Activated naive CD8-positive, alpha-beta T cell (primary cell): Measurements from ENCODE around the gene SLC39A8.
"Not testable (repeated sequence)": the region's sequence is repeated elsewhere in the genome, so short reads cannot be mapped to it uniquely, and the experiment has no call there.

Experiments used
- H3K27ac Mint-ChIP-seq: one replicate; pipeline ENCODE4 v1.8.0; 2021; ENCODE audit warnings: mixed read lengths
- H3K27me3 Mint-ChIP-seq: one replicate; pipeline ENCODE4 v1.8.0; 2021; ENCODE audit warnings: mixed read lengths
- H3K36me3 Mint-ChIP-seq: one replicate; pipeline ENCODE4 v1.8.0; 2021; ENCODE audit warnings: mixed read lengths
- H3K4me1 Mint-ChIP-seq: one replicate; pipeline ENCODE4 v1.8.0; 2021; ENCODE audit warnings: low read depth, mixed read lengths
- H3K4me3 Mint-ChIP-seq: one replicate; pipeline ENCODE4 v1.8.0; 2021; ENCODE audit warnings: mild to moderate bottlenecking, mixed read lengths
- H3K9me3 Mint-ChIP-seq: one replicate; pipeline ENCODE4 v1.8.0; 2021; ENCODE audit warnings: low read depth, mixed read lengths

Gene SLC39A8

DNA sequence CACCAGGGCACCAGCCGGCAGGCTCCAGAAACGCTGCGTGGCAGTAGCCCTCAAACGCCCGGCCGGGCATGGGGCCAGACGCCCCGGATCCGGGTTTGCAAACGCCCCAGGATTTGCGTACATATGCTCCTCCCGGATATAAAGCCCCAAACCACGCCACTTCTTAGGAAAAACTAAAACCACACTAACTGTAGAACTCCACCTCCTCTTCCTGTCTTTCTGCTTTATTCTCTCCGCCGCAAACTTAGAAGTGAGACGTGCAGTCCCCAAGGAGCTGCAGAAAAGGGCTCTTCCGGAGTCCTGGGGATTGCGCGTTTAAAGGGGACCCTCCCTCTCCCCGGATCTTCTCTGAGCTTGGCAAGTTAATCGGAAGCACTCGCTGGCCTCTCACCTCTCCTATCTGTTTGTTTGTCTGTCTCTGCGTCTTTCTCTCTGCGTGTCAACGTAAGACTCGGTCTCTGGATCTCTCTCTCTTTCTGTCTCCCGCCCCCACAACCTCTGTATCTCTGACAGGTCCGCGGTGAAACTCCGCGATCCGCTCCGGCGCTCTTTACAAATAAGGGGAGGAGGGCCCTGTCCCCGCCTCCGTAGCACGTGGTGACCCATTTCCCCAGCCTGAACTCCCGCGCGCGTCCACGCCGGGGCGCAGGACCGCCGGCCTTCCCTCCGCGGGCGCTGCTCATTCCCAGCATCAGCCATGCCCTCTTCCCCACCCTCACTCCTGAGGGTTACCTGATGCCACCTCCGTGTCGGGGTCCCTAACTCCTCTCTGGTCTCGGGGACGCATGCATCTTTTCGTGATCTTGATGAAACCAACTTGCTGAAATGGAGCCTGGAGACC, at the start of gene SLC39A8:
Gene SLC39A8, minus strand, starts transcription at position 529 of the 841 bp plus-strand sequence. CDS start 820 bp downstream, outside the sequence.
- Mint-ChIP-seq H3K36me3 (peaks cover 2% of the 10 kb centered on the region), H3K27ac (peak within 1 kb of the TSS; percentile 97), H3K4me1 (peaks cover 48% of the 10 kb centered on the region), H3K4me3 (peak within 1 kb of the TSS; percentile 92), H3K27me3 (no peaks in the 10 kb centered on the region), H3K9me3 (no peaks in the 10 kb centered on the region)

DNA sequence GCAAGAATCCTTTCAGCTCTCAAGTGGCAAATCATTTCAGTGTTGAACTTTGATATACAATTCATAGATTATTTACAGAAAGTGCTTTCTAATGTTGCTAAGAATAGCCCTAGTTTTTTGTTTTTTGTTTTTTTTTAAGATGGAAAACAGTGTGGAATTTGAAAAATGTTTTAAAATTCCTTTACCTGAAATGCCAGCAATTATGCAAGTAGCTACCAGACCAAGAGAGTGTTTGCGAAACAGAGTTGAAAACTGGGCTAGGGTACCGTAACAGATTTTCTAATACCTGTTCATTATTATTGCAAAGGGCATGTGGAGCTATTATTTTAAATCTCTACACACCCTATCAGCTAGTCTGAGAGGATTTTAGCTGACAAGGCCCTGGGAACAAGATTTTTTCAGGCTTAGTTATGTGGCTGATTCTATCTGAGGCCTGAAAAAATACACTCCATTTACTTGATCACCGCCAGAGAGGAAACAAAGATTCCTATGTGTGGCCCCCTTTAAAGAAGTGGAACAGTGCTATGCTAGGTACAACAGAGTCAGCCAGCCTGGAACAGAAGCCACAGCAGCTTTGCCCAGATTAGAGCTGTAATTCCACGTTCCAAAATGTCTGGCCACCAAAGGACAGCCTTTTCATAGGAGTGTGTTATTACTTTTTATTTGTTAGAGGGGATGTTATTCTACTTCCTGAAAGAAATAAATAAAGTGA, 46.9 kb upstream of the SLC39A8 start:
- Mint-ChIP-seq H3K9me3 (no peaks in the 10 kb centered on the region), H3K4me3 (no peak overlapping the region), H3K4me1 (peaks cover 17% of the 10 kb centered on the region)

DNA sequence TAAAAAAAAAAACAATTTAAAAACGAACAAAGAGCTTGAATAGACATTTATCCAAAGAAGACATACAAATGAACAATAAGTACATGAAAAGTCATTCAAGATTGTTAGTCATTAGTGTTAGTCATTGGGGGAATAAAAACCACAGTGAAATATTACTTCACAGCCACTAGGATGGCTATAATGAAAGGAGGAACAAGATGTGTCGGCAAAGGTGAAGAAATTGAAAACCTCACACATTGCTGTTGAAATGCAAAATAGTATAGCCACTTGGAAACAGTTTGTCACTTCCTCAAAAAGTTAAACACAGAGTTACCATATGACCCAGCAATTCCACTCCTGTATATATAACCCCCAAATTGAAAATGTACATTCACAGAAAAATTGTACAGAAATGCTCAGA, 45.2 kb upstream of the SLC39A8 start:
- Mint-ChIP-seq H3K4me3 (peak overlapping the region; percentile 61), H3K27me3 (peaks cover 12% of the 10 kb centered on the region), H3K4me1 (peaks cover 17% of the 10 kb centered on the region), H3K27ac (peak overlapping the region; percentile 83), H3K36me3 (no peaks in the 10 kb centered on the region), H3K9me3 (no peaks in the 10 kb centered on the region)

More for the DNA sequence above, 46.9 kb upstream of the SLC39A8 start:
- no peak overlapping the region for H3K27ac Mint-ChIP-seq
- H3K36me3 Mint-ChIP-seq: no peaks in the 10 kb centered on the region
- peaks cover 6% of the 10 kb centered on the region for H3K27me3 Mint-ChIP-seq

DNA sequence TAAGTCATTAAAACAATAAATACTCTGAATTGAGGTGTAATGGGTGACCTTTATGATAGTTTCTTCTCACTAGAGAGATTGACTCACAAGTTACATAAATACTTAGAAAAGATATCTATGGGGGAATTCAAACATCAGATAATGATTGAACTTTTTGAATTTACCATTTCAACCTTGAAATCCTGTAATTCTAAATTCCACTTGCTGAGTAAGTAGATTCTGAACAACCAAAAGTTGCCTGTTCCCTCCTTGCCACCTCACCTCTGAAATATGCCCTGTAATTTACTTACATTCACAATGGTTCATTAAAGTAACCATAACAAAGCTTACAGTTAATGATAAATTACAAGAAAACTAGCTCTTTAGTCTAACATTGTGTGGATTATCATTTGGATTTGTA, 43.3 kb upstream of the SLC39A8 start:
- Mint-ChIP-seq H3K27ac (no peak overlapping the region), H3K27me3 (peaks cover 18% of the 10 kb centered on the region), H3K36me3 (no peaks in the 10 kb centered on the region), H3K4me1 (peaks cover 17% of the 10 kb centered on the region), H3K9me3 (no peaks in the 10 kb centered on the region), H3K4me3 (no peak overlapping the region)

DNA sequence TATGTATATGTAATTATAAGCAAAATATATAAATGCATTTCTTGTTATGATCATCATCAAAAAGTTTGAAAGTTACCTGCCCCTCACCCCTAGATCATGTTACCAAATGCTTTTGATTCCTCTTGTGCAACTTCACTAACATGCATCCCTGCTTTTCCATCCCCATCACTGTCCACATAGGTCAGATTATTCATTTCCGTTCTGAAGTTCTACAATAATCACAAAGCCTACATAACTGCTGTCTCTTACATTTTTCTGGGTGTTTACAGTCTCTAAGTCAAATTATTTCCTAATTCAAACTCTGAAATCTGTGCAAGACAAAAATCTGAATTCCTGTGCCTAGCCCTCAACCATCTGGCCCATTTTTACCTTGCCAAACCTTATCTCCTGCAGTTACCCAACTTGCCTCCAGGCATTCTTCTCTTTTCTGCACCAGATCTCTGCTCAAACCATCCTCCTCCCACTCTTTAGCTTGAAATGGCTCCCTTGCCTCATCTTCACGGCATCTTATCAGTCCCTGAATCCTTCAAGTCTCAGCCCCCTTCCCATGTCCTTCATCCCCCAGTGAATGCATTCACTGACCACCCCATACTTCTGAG, 42.4 kb upstream of the SLC39A8 start:
- no peak overlapping the region for H3K4me3 Mint-ChIP-seq
- peaks cover 18% of the 10 kb centered on the region for H3K27me3 Mint-ChIP-seq
- H3K27ac Mint-ChIP-seq: no peak overlapping the region
- no peaks in the 10 kb centered on the region for H3K9me3 Mint-ChIP-seq
- H3K4me1 Mint-ChIP-seq: peaks cover 17% of the 10 kb centered on the region
- H3K36me3 Mint-ChIP-seq: no peaks in the 10 kb centered on the region

DNA sequence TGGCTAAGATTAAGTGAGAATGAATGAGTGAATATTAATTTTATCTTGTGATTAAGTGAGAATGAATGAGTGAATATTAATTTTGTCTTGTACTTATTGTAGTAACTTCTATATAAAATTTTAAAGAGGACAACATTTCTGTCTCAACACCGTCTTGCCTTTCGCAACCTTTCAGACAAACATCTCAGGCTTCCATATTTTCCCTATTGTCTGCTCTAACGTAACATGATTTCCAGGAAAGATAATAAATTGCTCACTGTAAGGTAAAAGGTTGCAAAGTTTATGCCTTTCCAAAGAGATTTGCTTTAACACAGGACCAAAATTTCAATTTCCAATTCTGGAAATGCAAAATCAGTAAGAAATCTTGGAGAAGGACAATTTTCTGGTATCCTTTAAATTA, 41.7 kb upstream of the SLC39A8 start:
- Mint-ChIP-seq H3K36me3 (no peaks in the 10 kb centered on the region), H3K4me3 (no peak overlapping the region), H3K27ac (no peak overlapping the region), H3K9me3 (no peaks in the 10 kb centered on the region), H3K27me3 (peaks cover 18% of the 10 kb centered on the region), H3K4me1 (peaks cover 17% of the 10 kb centered on the region)

DNA sequence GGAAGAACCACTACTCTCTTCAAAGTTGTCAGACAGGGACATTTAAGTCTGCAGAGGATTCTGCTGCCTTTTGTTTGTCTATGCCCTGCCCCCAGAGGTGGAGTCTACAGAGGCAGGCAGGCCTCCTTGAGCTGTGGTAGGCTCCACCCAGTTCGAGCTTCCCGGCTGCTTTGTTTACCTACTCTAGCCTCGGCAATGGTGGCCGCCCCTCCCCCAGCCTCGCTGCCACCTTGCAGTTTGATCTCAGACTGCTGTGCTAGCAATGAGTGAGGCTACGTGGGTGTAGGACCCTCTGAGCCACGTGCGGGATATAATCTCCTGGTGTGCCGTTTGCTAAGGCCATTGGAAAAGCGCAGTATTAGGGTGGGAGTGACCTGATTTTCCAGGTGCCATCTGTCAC, 35.0 kb upstream of the SLC39A8 start:
- not testable (repeated sequence) for H3K9me3 Mint-ChIP-seq, H3K36me3 Mint-ChIP-seq, H3K4me1 Mint-ChIP-seq, H3K27ac Mint-ChIP-seq, H3K27me3 Mint-ChIP-seq, H3K4me3 Mint-ChIP-seq

DNA sequence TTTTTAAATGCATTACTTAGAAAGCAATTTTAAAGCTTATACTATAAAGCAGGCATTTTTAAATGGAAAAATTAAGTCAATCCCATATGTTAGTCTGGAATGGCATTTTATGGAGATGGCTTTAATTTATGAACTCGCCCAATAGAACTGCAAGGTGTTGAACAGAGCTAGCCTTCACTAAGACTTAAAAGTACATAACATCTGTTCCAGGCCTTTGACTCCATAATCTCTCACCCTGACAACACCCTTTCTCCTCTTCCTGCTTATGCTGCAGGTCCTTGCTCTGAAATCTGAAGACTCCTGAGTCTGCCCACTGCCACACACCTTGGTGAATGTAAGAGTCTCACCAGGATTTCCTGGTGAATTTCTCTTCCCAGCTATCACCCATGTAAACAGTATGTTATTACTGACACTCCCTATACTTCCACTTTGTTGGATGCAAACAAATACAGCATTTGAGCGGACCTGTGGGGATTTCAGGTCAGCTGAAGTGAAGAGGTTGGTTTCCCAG, 17.7 kb upstream of the SLC39A8 start:
- no peak overlapping the region for H3K4me3 Mint-ChIP-seq
- no peaks in the 10 kb centered on the region for H3K36me3 Mint-ChIP-seq
- no peaks in the 10 kb centered on the region for H3K9me3 Mint-ChIP-seq
- H3K27ac Mint-ChIP-seq: no peak overlapping the region
- H3K27me3 Mint-ChIP-seq: no peaks in the 10 kb centered on the region
- peaks cover 2% of the 10 kb centered on the region for H3K4me1 Mint-ChIP-seq

DNA sequence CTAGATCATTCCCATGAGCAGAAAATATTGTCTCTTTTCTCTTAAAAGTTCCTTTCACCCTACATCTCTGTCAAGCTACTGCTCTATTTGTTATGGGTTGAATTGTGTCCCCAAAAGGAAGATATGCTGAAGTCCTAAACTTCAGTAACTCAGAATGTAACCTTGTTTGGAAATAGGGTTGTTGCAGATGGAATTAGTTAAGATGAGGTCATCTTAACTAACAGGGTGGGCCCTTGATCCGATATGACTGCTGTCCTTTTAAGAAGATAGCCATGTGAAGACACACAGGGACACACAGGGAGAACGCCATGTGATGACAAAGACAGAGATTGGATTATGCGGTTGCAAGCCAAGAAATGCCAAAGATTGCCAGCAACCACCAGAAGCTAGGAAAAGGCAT, 12.8 kb upstream of the SLC39A8 start:
- no peaks in the 10 kb centered on the region for H3K36me3 Mint-ChIP-seq
- H3K9me3 Mint-ChIP-seq: no peaks in the 10 kb centered on the region
- H3K4me3 Mint-ChIP-seq: no peak overlapping the region
- peaks cover 5% of the 10 kb centered on the region for H3K4me1 Mint-ChIP-seq
- no peak overlapping the region for H3K27ac Mint-ChIP-seq
- H3K27me3 Mint-ChIP-seq: no peaks in the 10 kb centered on the region

DNA sequence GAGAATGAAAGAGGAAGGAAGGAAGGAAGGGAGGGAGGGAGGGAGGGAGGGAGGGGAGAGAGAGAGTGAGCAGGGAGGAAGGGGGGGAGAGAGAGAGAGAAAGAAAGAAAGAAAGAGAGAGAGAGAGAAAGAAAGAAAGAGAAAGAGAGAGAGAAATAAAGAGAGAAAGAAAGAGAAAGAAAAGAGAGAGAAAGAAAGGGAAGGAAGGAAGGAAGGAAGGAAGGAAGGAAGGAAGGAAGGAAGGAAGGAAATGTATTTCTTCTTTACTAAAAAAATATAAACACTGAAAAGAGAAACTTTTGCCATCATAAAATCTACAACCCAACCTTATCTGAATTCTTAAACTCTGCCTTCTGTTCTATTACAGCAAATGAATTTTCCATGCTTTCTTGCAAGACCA, 12.4 kb upstream of the SLC39A8 start:
- not testable (repeated sequence) for H3K9me3 Mint-ChIP-seq, H3K27me3 Mint-ChIP-seq, H3K4me3 Mint-ChIP-seq, H3K4me1 Mint-ChIP-seq, H3K27ac Mint-ChIP-seq, H3K36me3 Mint-ChIP-seq

DNA sequence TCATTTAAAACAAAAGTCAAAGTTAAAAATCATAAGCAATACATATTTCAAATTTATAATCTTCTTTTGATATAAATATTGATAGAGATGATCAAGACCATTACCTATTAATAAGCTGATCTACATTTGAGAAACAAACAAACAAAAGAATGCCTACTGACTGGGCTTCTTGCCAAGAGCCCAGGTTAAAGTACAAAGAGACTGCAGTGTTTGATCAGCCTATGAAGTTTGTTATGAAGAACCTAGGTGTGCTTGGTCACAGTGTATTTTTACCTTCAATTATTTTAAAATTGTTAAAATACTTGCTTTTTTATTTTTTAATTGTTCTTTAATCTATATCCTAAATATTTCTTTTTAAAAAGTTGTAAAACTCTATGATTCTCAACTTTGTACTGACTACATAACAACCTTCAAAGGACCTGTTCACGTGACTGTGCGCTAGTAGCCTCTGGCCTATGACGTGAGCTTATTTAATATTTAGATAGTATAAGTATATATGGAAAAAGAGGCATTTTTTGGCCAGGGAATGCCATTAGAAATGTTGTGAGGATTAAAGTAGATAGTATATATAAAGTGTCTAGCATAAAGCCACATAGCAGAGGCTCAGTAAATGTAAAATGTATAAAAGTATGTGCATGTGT, 11.4 kb upstream of the SLC39A8 start:
- no peaks in the 10 kb centered on the region for H3K9me3 Mint-ChIP-seq
- H3K4me1 Mint-ChIP-seq: peaks cover 5% of the 10 kb centered on the region
- H3K4me3 Mint-ChIP-seq: no peak overlapping the region
- no peaks in the 10 kb centered on the region for H3K36me3 Mint-ChIP-seq
- H3K27ac Mint-ChIP-seq: no peak overlapping the region
- H3K27me3 Mint-ChIP-seq: no peaks in the 10 kb centered on the region

DNA sequence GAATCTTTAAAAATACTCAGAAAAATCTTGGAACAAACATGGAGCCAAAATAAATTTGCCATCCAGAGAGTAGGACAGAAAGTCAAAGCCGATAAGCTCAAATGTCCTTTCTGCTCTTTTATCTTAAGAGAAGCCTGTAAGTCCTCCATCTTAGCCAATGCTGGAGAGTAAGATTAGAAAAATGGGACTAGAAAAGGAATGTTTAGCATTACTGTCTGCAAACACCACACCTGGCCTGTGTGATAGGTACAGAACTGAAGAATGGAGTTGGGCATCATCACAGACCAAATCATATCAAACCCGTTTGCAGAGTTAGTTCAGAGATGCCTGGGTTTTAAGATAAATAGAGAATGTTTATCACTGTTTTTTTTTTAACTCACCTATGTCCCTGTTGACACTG, 10.5 kb upstream of the SLC39A8 start:
- Mint-ChIP-seq H3K9me3 (no peaks in the 10 kb centered on the region), H3K4me3 (no peak overlapping the region)

DNA sequence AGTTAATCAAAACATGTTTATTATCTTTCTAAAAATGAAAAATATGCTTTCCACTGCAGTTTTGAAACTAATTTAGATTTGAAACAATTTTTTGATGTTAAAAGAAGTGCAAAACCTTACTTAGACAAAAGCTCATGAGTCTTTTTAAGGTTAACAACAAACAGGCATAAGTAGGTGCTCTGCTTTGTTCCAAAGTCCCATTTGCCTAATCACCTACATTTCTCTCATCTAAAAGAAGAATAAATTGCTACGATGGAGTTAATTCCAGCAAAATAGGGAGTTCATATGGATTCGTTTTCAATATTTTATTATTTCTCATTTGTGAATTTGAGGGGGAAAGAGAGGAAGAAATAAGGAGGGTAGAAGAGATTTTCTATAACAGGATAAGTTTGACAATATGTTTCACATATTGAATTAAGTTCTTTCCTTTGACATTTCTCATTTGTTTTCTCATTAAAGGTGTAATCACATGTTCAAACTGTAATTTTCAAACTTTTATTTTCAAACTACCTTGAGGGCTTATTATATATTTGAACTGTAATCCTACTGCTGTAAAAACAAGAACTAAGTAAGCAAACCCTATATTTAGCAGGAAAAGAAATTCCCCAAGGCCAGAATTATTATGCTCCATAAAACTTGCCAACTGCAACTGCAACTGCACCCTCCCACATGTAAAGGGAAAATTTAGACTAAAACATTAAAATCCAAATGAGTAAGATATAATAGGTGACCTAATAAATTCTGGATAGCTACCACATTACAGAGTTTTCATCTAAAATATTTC, 9.6 kb upstream of the SLC39A8 start:
- Mint-ChIP-seq H3K4me3 (no peak overlapping the region), H3K4me1 (peaks cover 5% of the 10 kb centered on the region), H3K27me3 (no peaks in the 10 kb centered on the region), H3K36me3 (no peaks in the 10 kb centered on the region), H3K27ac (no peak overlapping the region), H3K9me3 (no peaks in the 10 kb centered on the region)

More for the DNA sequence above, 10.5 kb upstream of the SLC39A8 start:
- Mint-ChIP-seq H3K27ac (no peak overlapping the region), H3K36me3 (no peaks in the 10 kb centered on the region), H3K27me3 (no peaks in the 10 kb centered on the region), H3K4me1 (peaks cover 5% of the 10 kb centered on the region)

DNA sequence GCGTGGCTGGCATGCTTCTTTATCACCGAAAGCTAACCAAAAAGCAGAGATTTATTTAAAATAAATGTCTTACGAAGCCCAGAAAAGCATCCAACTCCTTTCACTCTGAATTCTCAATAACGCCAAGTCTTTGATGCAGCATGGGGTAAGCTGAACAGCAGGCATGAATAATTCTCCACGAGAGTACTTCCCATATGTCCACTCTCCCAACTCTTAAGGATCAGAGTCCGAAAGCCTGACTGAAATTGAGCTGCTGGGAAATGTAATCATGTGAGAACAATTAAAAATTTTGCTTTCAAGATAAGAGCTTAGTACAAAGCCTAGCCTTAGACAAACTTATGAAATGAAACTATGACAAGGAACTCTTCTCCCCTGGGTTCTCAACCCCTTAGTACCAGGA, 7.5 kb upstream of the SLC39A8 start:
- Mint-ChIP-seq H3K4me3 (no peak overlapping the region), H3K9me3 (no peaks in the 10 kb centered on the region), H3K4me1 (peaks cover under 1% of the 10 kb centered on the region), H3K27me3 (no peaks in the 10 kb centered on the region), H3K27ac (no peak overlapping the region), H3K36me3 (no peaks in the 10 kb centered on the region)
